A673 (cell line): ENCODE data around the gene TMEM132C.

ENCODE experiments used
- CTCF ChIP-seq: fragments of 300-800, 200-600 bp; sonication (generic); conservative IDR thresholded peaks from 2 replicates; pipeline ENCODE4 v1.5.1; 2017; ENCODE audit warnings: low read depth, mild to moderate bottlenecking, antibody characterized with exemption, low read length, moderate library complexity, mixed read lengths
- EZH2 ChIP-seq: fragments of 200-600 bp; sonication (generic); IDR thresholded peaks from 2 replicates; pipeline ENCODE4 v1.6.1; 2017; ENCODE audit warnings: borderline replicate concordance, low read depth, mild to moderate bottlenecking, mixed read lengths, antibody characterized with exemption, low read length; ENCODE audit not compliant: poor library complexity, severe bottlenecking

GRCh38 chr12:128536810-128537209, 269.8 kb downstream of the TMEM132C start:
- TF ChIP-seq CTCF, result no peak
- no peak for TF ChIP-seq EZH2
